ENCODE measurements around the gene CNTN1. TPM values are rescaled to one million over a fixed set of nuclear protein-coding genes. Genes with fewer than 3 reads are reported as not detected.

CNTN1 gene
- polyA plus RNA-seq, 1 of the 3 experiments (the other 2 are of a cell fraction), result 0.13 TPM

- no peak for TF ChIP-seq GABPA (IDR thresholded peaks at IDR 0.05; ENCODE audit: low read depth)
- TF ChIP-seq USF2 (IDR thresholded peaks at IDR 0.05; ENCODE audit: borderline replicate concordance, low read depth, low read length), result no peak
- TF ChIP-seq TEAD4 (IDR thresholded peaks at IDR 0.05; ENCODE audit: borderline replicate concordance, insufficient read depth), result no peak
- no peak for TF ChIP-seq ELF1 (IDR thresholded peaks at IDR 0.05)
- no peak for TF ChIP-seq NFIC (IDR thresholded peaks at IDR 0.05; ENCODE audit: borderline replicate concordance)
- TF ChIP-seq IRF3 (IDR thresholded peaks at IDR 0.05; ENCODE audit: low read depth, low read length), result no peak
- no peak for TF ChIP-seq PBX3 (IDR thresholded peaks at IDR 0.05)
- TF ChIP-seq FOSL2 (IDR thresholded peaks at IDR 0.05; ENCODE audit: borderline replicate concordance, low read depth), result no peak
- TF ChIP-seq FOXM1 (IDR thresholded peaks at IDR 0.05; ENCODE audit: low read depth), result no peak
- TF ChIP-seq YY1 (IDR thresholded peaks at IDR 0.05; ENCODE audit: low read depth), result no peak
- TF ChIP-seq TAF1 (IDR thresholded peaks at IDR 0.05; ENCODE audit: borderline replicate concordance, low read depth, low read length), result no peak
- TF ChIP-seq MEF2A (IDR thresholded peaks at IDR 0.05; ENCODE audit: borderline replicate concordance, low read depth), result no peak
- TF ChIP-seq USF1 (IDR thresholded peaks at IDR 0.05; ENCODE audit: borderline replicate concordance, low read depth), result no peak
- TF ChIP-seq NRF1 (IDR thresholded peaks at IDR 0.05; ENCODE audit: low read depth, low read length), result no peak
- TF ChIP-seq CTCF (IDR thresholded peaks at IDR 0.05), result no peak
- no peak for TF ChIP-seq SMC3 (IDR thresholded peaks at IDR 0.05; ENCODE audit: low read depth, low read length)
- no peak for TF ChIP-seq EP300 (IDR thresholded peaks at IDR 0.05; ENCODE audit: borderline replicate concordance in 1 of 2, low read depth in 1 of 2, low read length in 1 of 2)
- WGBS (ENCODE audit: low lambda C conversion rate), result 29% methylated on average over 1 of the region's 1 CpG
- Histone ChIP-seq H3K4me2 (no peak overlapping the region), H3K27ac (ENCODE audit: low read depth in 2 of 2, low read length in 1 of 2) (no peak overlapping the region), H3K4me3 (ENCODE audit: low read depth in 2 of 2, low read length in 1 of 2) (no peak overlapping the region), H2AFZ (ENCODE audit: low read depth) (no peak overlapping the region), H3K36me3 (replicated peaks in 1 of 2; ENCODE audit: control insufficient read depth in 1 of 2, insufficient read depth in 2 of 2, low read length in 1 of 2) (no peaks in the 10 kb centered on the region), H3K4me1 (ENCODE audit: control insufficient read depth in 1 of 2, insufficient read depth in 2 of 2, low read depth in 1 of 2, low read length in 1 of 2) (no peaks in the 10 kb centered on the region), H3K9me2 (no peaks in the 10 kb centered on the region), H3F3A (replicated peaks; ENCODE audit: insufficient read depth) (no peaks in the 10 kb centered on the region), H3K9ac (no peak overlapping the region), H3K9me3 (no peaks in the 10 kb centered on the region), H4K20me1 (ENCODE audit: insufficient read depth) (no peaks in the 10 kb centered on the region), H3K27me3 (ENCODE audit: insufficient read depth) (no peaks in the 10 kb centered on the region), H3K79me2 (ENCODE audit: insufficient read depth) (no peaks in the 10 kb centered on the region)
- CTCF ChIA-PET, result no interaction called here
- POLR2A ChIA-PET, result no interaction called here
- DNase-seq, result no peak
Observed at GRCh38 chr12:41100572-41100971, 408.3 kb downstream of the CNTN1 start.
